GM12891 (cell line): ENCODE measurements around the gene KCNMA1.
"Not testable (repeated sequence)": the region's sequence is repeated elsewhere in the genome, so short reads cannot be mapped to it uniquely, and the experiment has no call there.

Experiments
- DNase-seq: peaks from one replicate; pipeline ENCODE4 v3.0.0; 2011; ENCODE audit warnings: low spot score; ENCODE audit not compliant: insufficient read length
- FAIRE-seq: peaks from 2 replicates; lab custom pipeline; 2011; peaks lifted over from hg19 to GRCh38; lab: Jason Lieb, UNC
- PAX5 ChIP-seq: IDR thresholded peaks from 2 replicates; pipeline ENCODE4 v1.6.1; 2011; ENCODE audit warnings: low read length, moderate library complexity, mild to moderate bottlenecking; ENCODE audit not compliant: insufficient read depth, severe bottlenecking
- POLR2A ChIP-seq: IDR thresholded peaks from 2 replicates; pipeline ENCODE4 v1.6.1; 2011; ENCODE audit warnings: low read depth, low read length, control low read depth
- POLR2AphosphoS5 ChIP-seq: IDR thresholded peaks from 2 replicates; pipeline ENCODE4 v1.6.1; 2011; ENCODE audit warnings: low read depth, low read length, control low read depth
- POU2F2 ChIP-seq: IDR thresholded peaks from 2 replicates; pipeline ENCODE4 v1.6.1; 2011; ENCODE audit warnings: low read depth, mild to moderate bottlenecking, control low read depth, low read length, moderate library complexity
- SPI1 ChIP-seq: IDR thresholded peaks from 2 replicates; pipeline ENCODE4 v1.6.1; 2011; ENCODE audit warnings: low read depth, low read length, control low read depth
- TAF1 ChIP-seq: IDR thresholded peaks from 2 replicates; pipeline ENCODE4 v1.6.1; 2011; ENCODE audit warnings: low read depth, low read length, control low read depth

Gene KCNMA1

GRCh38 chr10:77664696-77665095 lies 27.1 kb upstream of the KCNMA1 start:
- no peak for TF ChIP-seq TAF1
- no peak for TF ChIP-seq POLR2A
- no peak for TF ChIP-seq PAX5
- no peak for TF ChIP-seq SPI1
- TF ChIP-seq POU2F2 = no peak
- no peak for TF ChIP-seq POLR2AphosphoS5
- DNase-seq (no peak), FAIRE-seq (no peak)

GRCh38 chr10:77664008-77664407 lies 26.4 kb upstream of the KCNMA1 start:
- no peak for FAIRE-seq

GRCh38 chr10:77661674-77662073 lies 24.1 kb upstream of the KCNMA1 start:
- no peak for DNase-seq
- TF ChIP-seq POLR2AphosphoS5 = no peak
- no peak for TF ChIP-seq POLR2A
- no peak for FAIRE-seq

More at GRCh38 chr10:77664008-77664407, 26.4 kb upstream of the KCNMA1 start:
- TF ChIP-seq PAX5 = no peak
- TF ChIP-seq TAF1 = no peak
- TF ChIP-seq POLR2AphosphoS5 = no peak
- TF ChIP-seq SPI1 = no peak
- TF ChIP-seq POU2F2 = no peak
- no peak for TF ChIP-seq POLR2A
- DNase-seq = no peak

DNA sequence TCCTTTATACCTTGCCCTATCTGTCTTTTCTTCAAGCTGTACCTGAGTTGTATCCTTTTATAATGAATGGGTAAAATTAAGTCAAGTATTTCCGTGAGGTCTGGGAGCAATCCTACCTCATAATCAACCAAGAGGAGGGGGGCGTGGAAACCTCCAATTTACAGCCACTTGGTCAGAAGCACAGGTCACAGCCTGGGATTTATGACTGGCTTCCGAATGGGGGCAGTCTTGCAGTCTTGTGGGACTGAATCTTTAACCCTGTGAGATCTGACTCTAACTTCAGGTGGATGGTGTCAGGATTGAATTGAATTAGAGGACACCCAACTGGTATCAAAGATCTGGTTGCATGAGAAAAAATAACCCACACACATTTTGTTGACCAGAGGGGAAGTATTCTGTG lies 23.5 kb upstream of the KCNMA1 start:
- DNase-seq = no peak
- FAIRE-seq = no peak
- TF ChIP-seq POU2F2 (no peak), POLR2A (no peak), POLR2AphosphoS5 (no peak), PAX5 (no peak), TAF1 (no peak), SPI1 (no peak)

GRCh38 chr10:77659046-77659670 lies 21.6 kb upstream of the KCNMA1 start:
- not testable (repeated sequence) for DNase-seq, FAIRE-seq

DNA sequence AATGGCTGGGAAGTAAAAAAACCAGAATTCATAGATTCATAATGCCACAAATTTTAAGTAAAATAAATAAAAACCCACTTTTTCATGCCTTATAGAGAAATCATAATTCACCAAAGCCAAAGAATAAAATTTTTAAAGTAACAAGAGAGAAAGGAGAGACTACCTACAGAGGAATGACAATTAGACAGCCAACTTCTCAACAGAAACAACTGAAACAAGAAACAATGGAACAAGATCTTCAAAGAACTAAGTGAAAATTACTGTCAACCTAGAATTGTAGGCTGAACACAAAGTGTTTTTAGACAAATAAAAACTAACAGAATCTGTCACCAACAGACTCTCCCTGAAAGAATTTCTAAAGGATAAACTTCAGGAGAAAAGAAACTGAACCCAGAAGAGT lies 15.6 kb upstream of the KCNMA1 start:
- TF ChIP-seq POU2F2 (no peak), POLR2AphosphoS5 (no peak), POLR2A (no peak), PAX5 (no peak), TAF1 (no peak)
- no peak for DNase-seq
- FAIRE-seq = no peak

- no peak for DNase-seq
- no peak for FAIRE-seq
- TF ChIP-seq SPI1 (peak; percentile 87), POU2F2 (no peak)
These were observed 12.0 kb upstream of the KCNMA1 start for GRCh38 chr10:77649333-77650331.

DNA sequence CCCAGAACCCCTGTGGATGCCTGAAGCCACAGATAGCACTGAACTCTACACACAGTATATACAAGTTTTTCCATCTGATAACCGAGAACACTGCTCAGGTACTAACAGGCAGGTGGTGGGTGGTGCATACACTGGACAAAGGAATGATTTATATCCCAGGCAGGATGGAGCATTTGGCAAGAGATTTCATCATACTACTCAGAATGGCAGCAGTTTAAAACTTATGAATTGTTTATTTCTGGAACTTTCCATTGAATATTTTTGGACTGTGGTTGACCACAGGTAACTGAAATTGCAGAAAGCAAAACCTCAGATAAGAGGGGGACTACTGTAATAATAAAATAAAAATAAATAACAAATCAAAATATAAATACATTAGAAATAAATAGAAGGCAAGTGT lies 10.9 kb upstream of the KCNMA1 start:
- no peak for DNase-seq
- TF ChIP-seq PAX5 (no peak), SPI1 (no peak)
- no peak for FAIRE-seq

DNA sequence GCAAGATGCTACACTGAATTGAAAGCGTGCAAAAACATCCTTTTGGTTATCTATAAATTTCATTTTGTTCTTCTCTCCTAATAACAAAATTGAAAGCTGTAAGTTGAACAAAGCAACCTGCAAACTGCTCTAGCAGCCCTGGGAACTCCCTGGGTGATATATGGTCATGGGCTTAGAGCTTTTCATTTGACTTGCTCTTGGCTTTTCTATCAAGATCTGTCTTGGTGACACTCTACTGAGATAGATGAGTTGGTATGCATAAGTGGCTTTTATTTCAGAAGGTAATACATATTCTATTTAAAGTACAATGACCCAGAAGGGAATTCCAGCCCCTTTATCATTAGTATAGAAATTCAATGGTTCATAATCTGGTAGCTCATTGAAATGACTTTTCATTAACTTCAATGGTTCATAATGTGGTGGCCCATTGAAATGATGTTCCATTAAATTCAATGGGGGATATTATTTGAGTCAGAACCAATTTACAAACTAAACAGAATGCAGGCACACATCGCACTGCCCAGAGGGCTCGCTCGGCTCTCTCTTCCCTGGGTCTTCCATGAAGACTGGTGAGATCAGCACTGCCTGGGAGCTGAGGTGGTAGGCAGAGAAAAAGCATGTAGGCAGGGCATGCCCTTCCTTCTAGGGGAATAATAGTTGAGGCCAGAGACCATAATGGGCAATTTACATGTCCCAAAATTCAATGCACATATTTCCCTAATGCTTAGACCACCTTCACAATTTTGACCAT lies 10.1 kb upstream of the KCNMA1 start:
- no peak for FAIRE-seq
- no peak for DNase-seq
- TF ChIP-seq SPI1 = no peak
- no peak for TF ChIP-seq POLR2A
- no peak for TF ChIP-seq POLR2AphosphoS5
- TF ChIP-seq PAX5 = no peak
- TF ChIP-seq POU2F2 = no peak
- TF ChIP-seq TAF1 = no peak

- no peak for FAIRE-seq
- TF ChIP-seq POLR2AphosphoS5 (no peak), POLR2A (no peak), PAX5 (no peak), TAF1 (no peak), SPI1 (no peak), POU2F2 (no peak)
- DNase-seq = no peak
These were observed 7.1 kb upstream of the KCNMA1 start for GRCh38 chr10:77644557-77645243.
